Activated CD4-positive, alpha-beta T cell treated with anti-CD3 and anti-CD28 coated beads, Interleukin-2, amount 50 U/mL, for 48 hours (primary cell): ENCODE measurements around the gene RTN1.

Source experiments
- DNase-seq, 2 experiments: peaks; one replicate each; pipeline ENCODE4 v3.0.0-alpha.2; 2020

Gene RTN1

GRCh38 chr14:59849411-59850130, 21.0 kb downstream of the RTN1 start:
- no peak for DNase-seq

GRCh38 chr14:59848671-59849070, 21.9 kb downstream of the RTN1 start:
- DNase-seq: no peak

- no peak for DNase-seq
These were observed 22.9 kb downstream of the RTN1 start for GRCh38 chr14:59847711-59848110.

- no peak for DNase-seq
These were observed 24.0 kb downstream of the RTN1 start for GRCh38 chr14:59846595-59846994.

- DNase-seq: no peak
These were observed 25.3 kb downstream of the RTN1 start for GRCh38 chr14:59845245-59845644.

- DNase-seq: no peak
These were observed 26.3 kb downstream of the RTN1 start for GRCh38 chr14:59844186-59844812.

GRCh38 chr14:59836116-59836515, 34.5 kb downstream of the RTN1 start:
- no peak for DNase-seq

GRCh38 chr14:59832653-59833294, 37.8 kb downstream of the RTN1 start:
- no peak for DNase-seq

- DNase-seq: no peak
These were observed 39.4 kb downstream of the RTN1 start for GRCh38 chr14:59831121-59831730.

- no peak for DNase-seq
These were observed 40.2 kb downstream of the RTN1 start for GRCh38 chr14:59830338-59830734.

GRCh38 chr14:59829469-59830337, 40.9 kb downstream of the RTN1 start:
- DNase-seq: no peak

GRCh38 chr14:59828276-59828675, 42.3 kb downstream of the RTN1 start:
- no peak for DNase-seq

GRCh38 chr14:59827401-59827800, 43.2 kb downstream of the RTN1 start:
- no peak for DNase-seq

GRCh38 chr14:59826150-59826549, 44.4 kb downstream of the RTN1 start:
- DNase-seq: no peak

GRCh38 chr14:59823179-59823578, 47.4 kb downstream of the RTN1 start:
- DNase-seq: no peak

- no peak for DNase-seq
These were observed 51.0 kb downstream of the RTN1 start for GRCh38 chr14:59819446-59820088.

GRCh38 chr14:59816941-59817340, 53.6 kb downstream of the RTN1 start:
- no peak for DNase-seq

GRCh38 chr14:59814988-59815387, 55.6 kb downstream of the RTN1 start:
- no peak for DNase-seq

- no peak for DNase-seq
These were observed 58.8 kb downstream of the RTN1 start for GRCh38 chr14:59811815-59812214.

- no peak for DNase-seq
These were observed 59.5 kb downstream of the RTN1 start for GRCh38 chr14:59811073-59811472.

- no peak for DNase-seq
These were observed 67.5 kb downstream of the RTN1 start for GRCh38 chr14:59803052-59803540.

GRCh38 chr14:59788176-59788575, 82.4 kb downstream of the RTN1 start:
- DNase-seq: no peak
